GM23338 (cell line): ENCODE measurements around the gene FTO. TPM values are rescaled to one million over a fixed set of nuclear protein-coding genes. Genes with fewer than 3 reads are reported as not detected.

Experiments
- ATAC-seq: fragments of 200-7000 bp; cut with Tn5 transposase; 3 replicates; pipeline ENCODE4 v1.9.1; 2020
- DNase-seq: peaks from one replicate; pipeline ENCODE4 v3.0.0-alpha.2; 2015; ENCODE audit warnings: low spot score
- H2AFZ ChIP-seq: fragments of 200-600 bp; sonication (generic); 2 replicates; pipeline ENCODE4 v1.8.0; 2016; ENCODE audit warnings: antibody characterized with exemption, mild to moderate bottlenecking, moderate library complexity
- H3F3A ChIP-seq: fragments of 200-600 bp; sonication (generic); replicated peaks from 2 replicates; pipeline ENCODE4 v1.8.0; 2017; ENCODE audit warnings: antibody characterized with exemption, mixed run types, low read depth
- H3K27ac ChIP-seq: fragments of 200-600 bp; sonication (generic); 2 replicates; pipeline ENCODE4 v1.6.1; 2016; ENCODE audit warnings: low read depth
- H3K27me3 ChIP-seq: fragments of 200-600 bp; sonication (generic); 2 replicates; pipeline ENCODE4 v1.8.0; 2016; ENCODE audit warnings: mild to moderate bottlenecking, mixed run types, moderate library complexity; ENCODE audit not compliant: insufficient read depth
- H3K36me3 ChIP-seq: fragments of 200-600 bp; sonication (generic); 2 replicates; pipeline ENCODE4 v1.8.0; 2016; ENCODE audit warnings: mild to moderate bottlenecking; ENCODE audit not compliant: insufficient read depth
- H3K4me1 ChIP-seq: fragments of 200-600 bp; sonication (generic); 2 replicates; pipeline ENCODE4 v1.8.0; 2016; ENCODE audit warnings: mild to moderate bottlenecking, moderate library complexity; ENCODE audit not compliant: insufficient read depth
- H3K4me2 ChIP-seq: fragments of 200-600 bp; sonication (generic); 2 replicates; pipeline ENCODE4 v1.7.1; 2017; ENCODE audit warnings: mixed run types
- H3K4me3 ChIP-seq: fragments of 200-600 bp; sonication (generic); 2 replicates; pipeline ENCODE4 v1.6.1; 2016; ENCODE audit warnings: mixed run types
- H3K79me2 ChIP-seq: fragments of 200-600 bp; sonication (generic); replicated peaks from 2 replicates; pipeline ENCODE4 v1.8.0; 2017; ENCODE audit warnings: mild to moderate bottlenecking; ENCODE audit not compliant: insufficient read depth
- H3K9me2 ChIP-seq: fragments of 200-600 bp; sonication (generic); 2 replicates; pipeline ENCODE4 v1.8.0; 2017; ENCODE audit not compliant: insufficient read depth
- H4K20me1 ChIP-seq: fragments of 200-600 bp; sonication (generic); replicated peaks from 2 replicates; pipeline ENCODE4 v1.8.0; 2017; ENCODE audit warnings: mild to moderate bottlenecking; ENCODE audit not compliant: insufficient read depth
- H3K27ac Mint-ChIP-seq: 2 replicates; pipeline ENCODE4 v1.8.0; 2020; ENCODE audit warnings: inconsistent platforms, mild to moderate bottlenecking, moderate library complexity, mixed read lengths
- H3K27me3 Mint-ChIP-seq: 3 replicates; pipeline ENCODE4 v1.8.0; 2022; ENCODE audit warnings: low read depth, mild to moderate bottlenecking, moderate library complexity, mixed read lengths, inconsistent platforms; ENCODE audit not compliant: insufficient read depth, poor library complexity
- H3K36me3 Mint-ChIP-seq: 3 replicates; pipeline ENCODE4 v1.8.0; 2021; ENCODE audit warnings: low read depth, mild to moderate bottlenecking, inconsistent platforms, moderate library complexity, mixed read lengths
- H3K4me1 Mint-ChIP-seq: 3 replicates; pipeline ENCODE4 v1.8.0; 2020; ENCODE audit warnings: mild to moderate bottlenecking, inconsistent platforms, mixed read lengths
- H3K4me3 Mint-ChIP-seq: 3 replicates; pipeline ENCODE4 v1.8.0; 2021; ENCODE audit warnings: moderate library complexity, mild to moderate bottlenecking, inconsistent platforms, mixed read lengths
- H3K9me3 Mint-ChIP-seq: 3 replicates; pipeline ENCODE4 v1.8.0; 2020; ENCODE audit warnings: moderate library complexity, mild to moderate bottlenecking, inconsistent platforms, mixed read lengths
- CREB1 ChIP-seq: fragments of 250-450 bp; sonication (Bioruptor Pico); IDR thresholded peaks from 2 replicates; pipeline ENCODE4 v1.5.0; 2020; ENCODE audit warnings: low read depth, mild to moderate bottlenecking, moderate library complexity
- CTCF ChIP-seq, 2 experiments: fragments of 200-600 bp in 1 of 2; sonication (generic) in 1 of 2; conservative IDR thresholded peaks; 2 replicates each; pipeline versions ENCODE4 v1.5.1 to v1.6.1; 2016 to 2017; ENCODE audit warnings: antibody characterized with exemption in 2 of 2, low read depth in 2 of 2, mild to moderate bottlenecking in 2 of 2, moderate library complexity in 1 of 2
- EZH2 ChIP-seq: fragments of 200-600 bp; sonication (generic); IDR thresholded peaks from one replicate; pipeline ENCODE4 v1.8.0; 2017; ENCODE audit warnings: antibody characterized with exemption, mild to moderate bottlenecking, low read depth; ENCODE audit not compliant: unreplicated experiment
- EZH2phosphoT487 ChIP-seq: fragments of 200-600 bp; sonication (generic); IDR thresholded peaks from one replicate; pipeline ENCODE4 v1.8.1; 2018; ENCODE audit warnings: antibody characterized with exemption; ENCODE audit not compliant: unreplicated experiment
- JUNB ChIP-seq: IDR thresholded peaks from one replicate; pipeline ENCODE4 v1.6.1; 2016; ENCODE audit warnings: antibody characterized with exemption; ENCODE audit not compliant: unreplicated experiment
- NANOG ChIP-seq: IDR thresholded peaks from 2 replicates; pipeline ENCODE4 v1.6.1; 2016; ENCODE audit warnings: antibody characterized with exemption, borderline replicate concordance
- POLR2AphosphoS5 ChIP-seq: IDR thresholded peaks from 2 replicates; pipeline ENCODE4 v1.6.1; 2016; ENCODE audit warnings: antibody characterized with exemption, low read depth
- STAT1 ChIP-seq: IDR thresholded peaks from one replicate; pipeline ENCODE4 v1.6.1; 2016; ENCODE audit warnings: antibody characterized with exemption; ENCODE audit not compliant: unreplicated experiment
- ZNF114 ChIP-seq: fragments of 250-450 bp; sonication (Bioruptor Pico); IDR thresholded peaks from 2 replicates; pipeline ENCODE4 v1.5.0; 2020; ENCODE audit warnings: mild to moderate bottlenecking, moderate library complexity
- ZNF331 ChIP-seq: fragments of 250-450 bp; sonication (Bioruptor Pico); IDR thresholded peaks from 2 replicates; pipeline ENCODE4 v1.5.0; 2020; ENCODE audit warnings: low read depth, mild to moderate bottlenecking, moderate library complexity
- ZNF462 ChIP-seq: fragments of 250-450 bp; sonication (Bioruptor Pico); IDR thresholded peaks from 2 replicates; pipeline ENCODE4 v1.5.0; 2020; ENCODE audit warnings: mild to moderate bottlenecking, moderate library complexity
- polyA plus RNA-seq: library from polyadenylated mRNA; unstranded; fragments of >200 nt; fragmentation: Nextera tagmentation; extraction: Ambion mirVana; gene quantifications from 2 replicates; pipeline ENCODE4 v1.2.1, GENCODE V29; 2016
- total RNA-seq: library from RNA; depleted of rRNA; stranded (reverse); fragments of >200 nt; shearing (Covaris generic); gene quantifications from 2 replicates; pipeline ENCODE4 v1.2.3, GENCODE V29; 2014
- TF ChIP-seq, protein P1 (sequence below): IDR thresholded peaks from one replicate; pipeline ENCODE4 v1.6.1; 2018; ENCODE audit warnings: antibody characterized with exemption; ENCODE audit not compliant: unreplicated experiment
- TF ChIP-seq, protein P2 (sequence below): IDR thresholded peaks from 2 replicates; pipeline ENCODE4 v1.6.1; 2016; ENCODE audit warnings: antibody characterized with exemption

The FTO gene
- total and polyA plus RNA-seq, 2 experiments from 2014 or later = 17.7 to 69.6 TPM

DNA sequence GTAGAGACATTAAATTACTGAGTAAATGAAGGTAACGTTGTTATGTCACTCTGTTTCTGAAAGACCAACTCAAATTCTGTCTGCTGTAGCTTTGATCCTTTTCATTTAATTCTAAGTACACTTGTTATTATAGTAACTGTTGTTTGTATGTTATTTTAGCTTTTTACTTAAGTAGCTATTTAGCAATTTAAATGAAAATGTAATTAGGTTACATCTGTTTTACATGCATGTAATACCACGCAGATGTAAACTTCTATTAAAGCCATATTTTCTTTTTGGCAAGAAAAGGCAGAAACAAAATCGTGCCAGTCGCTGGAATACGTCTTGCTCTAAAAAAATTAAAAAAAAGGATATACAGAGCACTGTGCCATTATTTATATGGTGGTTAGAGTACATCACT, 282.8 kb downstream of the FTO start:
- H3K9me3 Mint-ChIP-seq = no peaks in the 10 kb centered on the region
- H3K4me3 ChIP-seq = no peak overlapping the region
- H3F3A ChIP-seq = no peaks in the 10 kb centered on the region
- no peaks in the 10 kb centered on the region for H3K9me2 ChIP-seq
- H3K4me1 Mint-ChIP-seq = peaks cover 29% of the 10 kb centered on the region
- ATAC-seq (no peak), DNase-seq (no peak)
- H3K4me2 ChIP-seq = no peak overlapping the region
- H3K27ac Mint-ChIP-seq = no peak overlapping the region
- H4K20me1 ChIP-seq = no peaks in the 10 kb centered on the region
- peaks cover 10% of the 10 kb centered on the region for H3K4me1 ChIP-seq
- no peaks in the 10 kb centered on the region for H3K27me3 Mint-ChIP-seq
- no peaks in the 10 kb centered on the region for H3K79me2 ChIP-seq
- no peaks in the 10 kb centered on the region for H3K36me3 ChIP-seq
- H3K4me3 Mint-ChIP-seq = no peak overlapping the region
- no peak overlapping the region for H2AFZ ChIP-seq
- no peak for TF ChIP-seq STAT1
- no peak for TF ChIP-seq ZNF331 (CRISPR knock-in tag)
- no peak for TF ChIP-seq CTCF (conservative IDR thresholded peaks at IDR 0.05; ENCODE audit: low read depth in 2 of 2)
- no peak for TF ChIP-seq JUNB
- no peak for TF ChIP-seq POLR2AphosphoS5
- no peak for TF ChIP-seq CREB1 (CRISPR knock-in tag)
- TF ChIP-seq EZH2phosphoT487 = no peak
- no peak for TF ChIP-seq ZNF462
- TF ChIP-seq, protein P1, sequence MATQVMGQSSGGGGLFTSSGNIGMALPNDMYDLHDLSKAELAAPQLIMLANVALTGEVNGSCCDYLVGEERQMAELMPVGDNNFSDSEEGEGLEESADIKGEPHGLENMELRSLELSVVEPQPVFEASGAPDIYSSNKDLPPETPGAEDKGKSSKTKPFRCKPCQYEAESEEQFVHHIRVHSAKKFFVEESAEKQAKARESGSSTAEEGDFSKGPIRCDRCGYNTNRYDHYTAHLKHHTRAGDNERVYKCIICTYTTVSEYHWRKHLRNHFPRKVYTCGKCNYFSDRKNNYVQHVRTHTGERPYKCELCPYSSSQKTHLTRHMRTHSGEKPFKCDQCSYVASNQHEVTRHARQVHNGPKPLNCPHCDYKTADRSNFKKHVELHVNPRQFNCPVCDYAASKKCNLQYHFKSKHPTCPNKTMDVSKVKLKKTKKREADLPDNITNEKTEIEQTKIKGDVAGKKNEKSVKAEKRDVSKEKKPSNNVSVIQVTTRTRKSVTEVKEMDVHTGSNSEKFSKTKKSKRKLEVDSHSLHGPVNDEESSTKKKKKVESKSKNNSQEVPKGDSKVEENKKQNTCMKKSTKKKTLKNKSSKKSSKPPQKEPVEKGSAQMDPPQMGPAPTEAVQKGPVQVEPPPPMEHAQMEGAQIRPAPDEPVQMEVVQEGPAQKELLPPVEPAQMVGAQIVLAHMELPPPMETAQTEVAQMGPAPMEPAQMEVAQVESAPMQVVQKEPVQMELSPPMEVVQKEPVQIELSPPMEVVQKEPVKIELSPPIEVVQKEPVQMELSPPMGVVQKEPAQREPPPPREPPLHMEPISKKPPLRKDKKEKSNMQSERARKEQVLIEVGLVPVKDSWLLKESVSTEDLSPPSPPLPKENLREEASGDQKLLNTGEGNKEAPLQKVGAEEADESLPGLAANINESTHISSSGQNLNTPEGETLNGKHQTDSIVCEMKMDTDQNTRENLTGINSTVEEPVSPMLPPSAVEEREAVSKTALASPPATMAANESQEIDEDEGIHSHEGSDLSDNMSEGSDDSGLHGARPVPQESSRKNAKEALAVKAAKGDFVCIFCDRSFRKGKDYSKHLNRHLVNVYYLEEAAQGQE = no peak
- TF ChIP-seq ZNF114 (CRISPR knock-in tag) = no peak
- TF ChIP-seq EZH2 = no peak
- TF ChIP-seq, protein P2, sequence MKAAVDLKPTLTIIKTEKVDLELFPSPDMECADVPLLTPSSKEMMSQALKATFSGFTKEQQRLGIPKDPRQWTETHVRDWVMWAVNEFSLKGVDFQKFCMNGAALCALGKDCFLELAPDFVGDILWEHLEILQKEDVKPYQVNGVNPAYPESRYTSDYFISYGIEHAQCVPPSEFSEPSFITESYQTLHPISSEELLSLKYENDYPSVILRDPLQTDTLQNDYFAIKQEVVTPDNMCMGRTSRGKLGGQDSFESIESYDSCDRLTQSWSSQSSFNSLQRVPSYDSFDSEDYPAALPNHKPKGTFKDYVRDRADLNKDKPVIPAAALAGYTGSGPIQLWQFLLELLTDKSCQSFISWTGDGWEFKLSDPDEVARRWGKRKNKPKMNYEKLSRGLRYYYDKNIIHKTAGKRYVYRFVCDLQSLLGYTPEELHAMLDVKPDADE = no peak
- TF ChIP-seq NANOG = no peak
- no peak overlapping the region for H3K27ac ChIP-seq
- no peaks in the 10 kb centered on the region for H3K27me3 ChIP-seq
- no peaks in the 10 kb centered on the region for H3K36me3 Mint-ChIP-seq
